Mammary epithelial cell (primary cell): ENCODE results near the gene CEP72.

Source experiments
- CTCF ChIP-seq, 2 donors: IDR thresholded peaks in 1 of 2; conservative IDR thresholded peaks in 1 of 2; 2 replicates each; pipeline ENCODE4 v1.5.1; 2011 to 2012; ENCODE audit warnings: inconsistent platforms in 2 of 2, low read length in 2 of 2, mild to moderate bottlenecking in 2 of 2, control low read depth in 1 of 2, low read depth in 1 of 2; ENCODE audit not compliant: insufficient read depth in 1 of 2; ENCODE audit errors: extremely low read depth in 1 of 2
- EZH2 ChIP-seq: IDR thresholded peaks from 2 replicates; pipeline ENCODE4 v1.6.1; 2012; ENCODE audit warnings: low read length, inconsistent platforms, borderline replicate concordance

DNA sequence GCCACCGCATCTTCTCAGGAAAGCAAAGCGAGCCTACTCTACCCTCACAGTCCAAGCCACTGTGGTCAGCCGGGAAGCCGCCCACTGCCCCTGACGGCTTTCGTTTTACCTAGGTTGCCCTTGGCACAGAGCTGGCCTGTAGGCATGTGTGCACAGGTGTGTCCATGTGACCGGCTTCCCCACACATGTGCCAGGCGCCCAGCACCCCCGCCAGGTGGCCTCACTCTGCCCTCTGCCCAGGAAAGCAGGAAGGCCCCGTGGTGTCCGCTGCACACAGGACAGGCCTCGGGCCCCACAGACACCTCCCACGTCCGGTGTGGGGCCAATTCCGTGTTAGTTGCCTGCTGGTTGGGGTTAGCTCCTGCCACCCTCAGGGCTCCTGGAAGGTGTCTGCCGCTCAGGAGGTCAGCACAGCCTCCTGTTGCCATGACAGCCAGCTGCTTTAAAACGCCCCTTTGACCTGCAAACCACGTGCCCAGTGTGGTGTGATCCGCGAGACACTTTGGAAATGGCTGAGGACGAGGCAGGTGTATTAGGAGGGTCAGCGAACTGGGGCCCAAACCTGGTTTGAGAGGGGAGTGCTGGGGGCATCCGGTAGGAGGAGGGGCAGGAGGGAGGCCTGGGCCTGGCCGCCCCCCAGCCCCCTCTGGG lies 52.3 kb downstream of the CEP72 start:
- TF ChIP-seq EZH2 = no peak
- no peak for TF ChIP-seq CTCF (conservative IDR thresholded peaks at IDR 0.05 in 1 of 2, IDR thresholded peaks at IDR 0.05 in 1 of 2; ENCODE audit: extremely low read depth in 1 of 2, insufficient read depth in 1 of 2, low read depth in 1 of 2, low read length in 2 of 2)
